Measurements from ENCODE around the gene SLC47A1.

The SLC47A1 gene

GRCh38 chr17:19618015-19618414 lies 84.4 kb downstream of the SLC47A1 start:
- H3K4me3 Mint-ChIP-seq = no peak overlapping the region
- intact Hi-C loops (cut with micrococcal nuclease) = no loop called here
- H3K36me3 Mint-ChIP-seq (ENCODE audit: low read depth) = peaks cover 12% of the 10 kb centered on the region
- H3K9me3 Mint-ChIP-seq = peaks cover 28% of the 10 kb centered on the region
- H3K27me3 Mint-ChIP-seq = no peaks in the 10 kb centered on the region
- no peak overlapping the region for H3K27ac Mint-ChIP-seq
- H3K4me1 Mint-ChIP-seq (ENCODE audit: low read depth) = no peaks in the 10 kb centered on the region

- no peaks in the 10 kb centered on the region for H3K4me1 Mint-ChIP-seq (ENCODE audit: low read depth)
- intact Hi-C loops (cut with micrococcal nuclease) = no loop called here
- H3K4me3 Mint-ChIP-seq = no peak overlapping the region
- no peak overlapping the region for H3K27ac Mint-ChIP-seq
- H3K9me3 Mint-ChIP-seq = peaks cover 28% of the 10 kb centered on the region
- H3K27me3 Mint-ChIP-seq = no peaks in the 10 kb centered on the region
- peaks cover 12% of the 10 kb centered on the region for H3K36me3 Mint-ChIP-seq (ENCODE audit: low read depth)
These were observed 86.2 kb downstream of the SLC47A1 start for GRCh38 chr17:19619705-19620325.

GRCh38 chr17:19621697-19622096 lies 88.0 kb downstream of the SLC47A1 start:
- Mint-ChIP-seq H3K4me3 (no peak overlapping the region), H3K9me3 (peaks cover 28% of the 10 kb centered on the region), H3K4me1 (ENCODE audit: low read depth) (no peaks in the 10 kb centered on the region), H3K27ac (no peak overlapping the region), H3K27me3 (no peaks in the 10 kb centered on the region), H3K36me3 (ENCODE audit: low read depth) (peaks cover 12% of the 10 kb centered on the region)
- intact Hi-C loops (cut with micrococcal nuclease) = no loop called here

- Mint-ChIP-seq H3K4me1 (ENCODE audit: low read depth) (no peaks in the 10 kb centered on the region), H3K4me3 (no peak overlapping the region), H3K27ac (no peak overlapping the region), H3K27me3 (no peaks in the 10 kb centered on the region), H3K36me3 (ENCODE audit: low read depth) (no peaks in the 10 kb centered on the region), H3K9me3 (no peaks in the 10 kb centered on the region)
- intact Hi-C loops (cut with micrococcal nuclease) = no loop called here
These were observed 92.4 kb downstream of the SLC47A1 start for GRCh38 chr17:19626079-19626478.

Data from dendritic cell treated with granulocyte-macrophage colony-stimulating factor and Interleukin-4, amounts not matched to agents 40 ng/mL and 50 ng/mL, for 4 days (primary cell).